ENCODE results near the gene PIRT.

The PIRT gene

GRCh38 chr17:10777890-10778289 is 60.0 kb downstream of the PIRT start:
- Histone ChIP-seq H3K36me3 (ENCODE audit: control insufficient read depth, insufficient read depth, low read length) (no peaks in the 10 kb centered on the region), H3K27me3 (ENCODE audit: control insufficient read depth, insufficient read depth, low read length) (no peaks in the 10 kb centered on the region), H3K9me3 (ENCODE audit: control insufficient read depth, insufficient read depth, low read length) (no peaks in the 10 kb centered on the region), H3K9ac (ENCODE audit: low read depth, low read length) (no peak overlapping the region), H3K4me3 (ENCODE audit: low read depth, low read length) (no peak overlapping the region), H3K4me1 (ENCODE audit: control insufficient read depth, insufficient read depth, low read length) (no peaks in the 10 kb centered on the region)

- H3K9ac ChIP-seq (ENCODE audit: low read depth, low read length): no peak overlapping the region
- no peaks in the 10 kb centered on the region for H3K4me1 ChIP-seq (ENCODE audit: control insufficient read depth, insufficient read depth, low read length)
- H3K36me3 ChIP-seq (ENCODE audit: control insufficient read depth, insufficient read depth, low read length): no peaks in the 10 kb centered on the region
- H3K27me3 ChIP-seq (ENCODE audit: control insufficient read depth, insufficient read depth, low read length): no peaks in the 10 kb centered on the region
- H3K9me3 ChIP-seq (ENCODE audit: control insufficient read depth, insufficient read depth, low read length): peaks cover 1% of the 10 kb centered on the region
- no peak overlapping the region for H3K4me3 ChIP-seq (ENCODE audit: low read depth, low read length)
Observed at GRCh38 chr17:10777131-10777807, 60.6 kb downstream of the PIRT start.

GRCh38 chr17:10776381-10776780 is 61.5 kb downstream of the PIRT start:
- H3K27me3 ChIP-seq (ENCODE audit: control insufficient read depth, insufficient read depth, low read length): no peaks in the 10 kb centered on the region
- H3K4me1 ChIP-seq (ENCODE audit: control insufficient read depth, insufficient read depth, low read length): no peaks in the 10 kb centered on the region
- H3K9me3 ChIP-seq (ENCODE audit: control insufficient read depth, insufficient read depth, low read length): peaks cover 4% of the 10 kb centered on the region
- no peak overlapping the region for H3K4me3 ChIP-seq (ENCODE audit: low read depth, low read length)
- H3K9ac ChIP-seq (ENCODE audit: low read depth, low read length): no peak overlapping the region
- no peaks in the 10 kb centered on the region for H3K36me3 ChIP-seq (ENCODE audit: control insufficient read depth, insufficient read depth, low read length)

GRCh38 chr17:10775740-10776356 is 62.0 kb downstream of the PIRT start:
- no peak overlapping the region for H3K4me3 ChIP-seq (ENCODE audit: low read depth, low read length)
- no peaks in the 10 kb centered on the region for H3K27me3 ChIP-seq (ENCODE audit: control insufficient read depth, insufficient read depth, low read length)

DNA sequence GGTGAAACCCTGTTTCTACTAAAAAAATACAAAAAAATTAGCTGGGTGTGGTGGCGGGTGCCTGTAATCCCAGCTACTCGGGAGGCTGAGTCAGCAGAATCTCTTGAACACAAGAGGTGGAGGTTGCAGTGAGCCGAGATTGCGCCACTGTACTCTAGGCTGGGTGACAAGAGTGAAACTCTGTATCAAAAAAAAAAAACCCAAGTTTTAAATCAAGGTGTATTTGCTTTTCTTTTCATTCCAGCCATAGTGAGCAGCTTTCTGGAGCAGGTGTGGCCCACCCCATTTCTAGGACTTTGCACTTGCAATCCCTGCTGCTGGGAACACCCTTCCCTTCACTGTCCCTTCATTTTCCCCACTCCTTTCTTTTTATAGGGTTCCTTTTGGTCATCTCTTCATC is 62.8 kb downstream of the PIRT start:
- Histone ChIP-seq H3K4me3 (ENCODE audit: low read depth, low read length) (no peak overlapping the region), H3K4me1 (ENCODE audit: control insufficient read depth, insufficient read depth, low read length) (no peaks in the 10 kb centered on the region), H3K9ac (ENCODE audit: low read depth, low read length) (no peak overlapping the region), H3K9me3 (ENCODE audit: control insufficient read depth, insufficient read depth, low read length) (peaks cover 4% of the 10 kb centered on the region), H3K36me3 (ENCODE audit: control insufficient read depth, insufficient read depth, low read length) (no peaks in the 10 kb centered on the region), H3K27me3 (ENCODE audit: control insufficient read depth, insufficient read depth, low read length) (no peaks in the 10 kb centered on the region)

More at GRCh38 chr17:10775740-10776356, 62.0 kb downstream of the PIRT start:
- Histone ChIP-seq H3K36me3 (ENCODE audit: control insufficient read depth, insufficient read depth, low read length) (no peaks in the 10 kb centered on the region), H3K4me1 (ENCODE audit: control insufficient read depth, insufficient read depth, low read length) (no peaks in the 10 kb centered on the region), H3K9ac (ENCODE audit: low read depth, low read length) (no peak overlapping the region), H3K9me3 (ENCODE audit: control insufficient read depth, insufficient read depth, low read length) (peaks cover 4% of the 10 kb centered on the region)

DNA sequence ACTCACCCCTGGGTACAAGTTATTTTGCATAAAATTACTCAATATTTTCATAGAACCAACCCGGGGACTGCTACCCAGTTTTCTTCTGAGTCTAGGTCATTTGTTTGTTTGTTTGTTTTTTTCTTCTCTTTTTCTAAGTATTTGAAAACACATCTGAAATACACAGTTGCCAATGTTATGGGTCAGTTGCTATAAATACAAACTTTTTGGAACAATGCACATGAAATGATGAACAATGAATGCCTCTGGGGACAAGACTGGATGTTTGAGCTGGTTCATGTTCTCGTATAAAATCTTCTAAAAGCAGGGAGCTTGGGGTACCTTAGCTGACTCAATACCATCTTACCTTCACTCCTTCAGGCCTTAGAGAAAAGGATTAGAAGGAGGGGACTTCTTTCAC is 64.5 kb downstream of the PIRT start:
- Histone ChIP-seq H3K4me3 (ENCODE audit: low read depth, low read length) (no peak overlapping the region), H3K27me3 (ENCODE audit: control insufficient read depth, insufficient read depth, low read length) (no peaks in the 10 kb centered on the region), H3K9ac (ENCODE audit: low read depth, low read length) (no peak overlapping the region), H3K9me3 (ENCODE audit: control insufficient read depth, insufficient read depth, low read length) (peaks cover 4% of the 10 kb centered on the region), H3K4me1 (ENCODE audit: control insufficient read depth, insufficient read depth, low read length) (no peaks in the 10 kb centered on the region), H3K36me3 (ENCODE audit: control insufficient read depth, insufficient read depth, low read length) (no peaks in the 10 kb centered on the region)
